Mucosa of descending colon (tissue), 3 donors: ENCODE data around the gene CCDC50. TPM values are rescaled to one million over a fixed set of nuclear protein-coding genes. Genes with fewer than 3 reads are reported as not detected.

ENCODE experiments used
- ATAC-seq: fragments of 200-7000 bp; cut with Tn5 transposase; one replicate; pipeline ENCODE4 v1.9.1; 2020; ENCODE audit warnings: mild to moderate bottlenecking, moderate library complexity
- DNase-seq, 3 donors: peaks; one replicate each; pipeline ENCODE4 v3.0.0-alpha.2; 2020
- H3K36me3 ChIP-seq: fragments of 200-600 bp; one replicate; pipeline ENCODE4 v1.8.0; 2021; ENCODE audit warnings: low read depth, mild to moderate bottlenecking
- H3K4me1 ChIP-seq: fragments of 200-600 bp; one replicate; pipeline ENCODE4 v1.8.0; 2021; ENCODE audit warnings: low read depth, mild to moderate bottlenecking
- H3K4me3 ChIP-seq: fragments of 200-600 bp; one replicate; pipeline ENCODE4 v1.8.0; 2021; ENCODE audit warnings: mild to moderate bottlenecking
- H3K9me3 ChIP-seq: fragments of 200-600 bp; one replicate; pipeline ENCODE4 v1.8.0; 2021; ENCODE audit warnings: mild to moderate bottlenecking
- intact Hi-C, 2 donors: fragments of 100-400 bp; cut with DNase I in 1 of 2; cut with micrococcal nuclease in 1 of 2; formaldehyde crosslinking; loops; one replicate each; pipeline versions ENCODE4 v1.11.0 to v1.11.1; 2022; cut with DNase I, micrococcal nuclease
- total RNA-seq, 3 donors: library from RNA; stranded (reverse); fragmentation: NEBNext Ultra II Directional in 2 of 3; extraction: Animal tissue kit (Norgen Biotek cat#: 25700) in 2 of 3; gene quantifications; one replicate each; pipeline versions ENCODE4 v1.2.1 to v1.2.4, GENCODE V29; 2021 to 2023
- TF ChIP-seq, protein P1 (sequence below): fragments of 200-600 bp; IDR thresholded peaks from one replicate; pipeline ENCODE4 v1.8.0; 2022; ENCODE audit warnings: antibody characterized with exemption, mild to moderate bottlenecking
- donor health status: DM: no; HTN: no; CAD: no; lungs with moderate emphysema.
- donor health status: DM: no; HTN: no; CAD: no.
- donor health status: DM: no; HTN: yes; CAD: no.

CCDC50 gene
- total RNA-seq, 3 donors from 2014 or later: 41.8 to 89.8 (median 60.2) TPM

DNA sequence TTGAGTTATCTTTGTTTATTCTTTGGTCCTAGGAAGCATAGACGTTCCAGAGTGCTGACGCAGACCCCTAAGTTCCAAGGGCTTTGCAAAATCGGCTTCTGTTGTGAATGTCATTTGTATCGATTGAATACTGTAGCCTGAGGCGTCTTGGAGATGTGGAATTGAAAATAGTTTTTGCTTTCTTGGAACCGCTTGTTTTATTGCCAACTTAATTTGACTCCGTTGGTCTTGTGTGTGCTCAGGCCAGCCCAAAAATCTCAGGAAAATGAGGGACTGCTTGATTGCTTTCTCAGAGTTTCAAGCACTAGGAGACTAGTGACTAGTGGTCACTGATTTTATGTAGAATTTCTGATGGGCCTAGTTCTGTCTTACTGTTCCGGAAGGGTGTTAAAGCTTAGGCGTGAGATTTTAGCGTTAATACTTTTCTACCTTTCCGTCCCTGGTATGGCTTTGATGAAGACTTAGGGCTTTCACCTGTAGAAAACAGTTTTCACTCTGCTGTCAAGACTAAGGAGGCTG, 1.4 kb downstream of the CCDC50 start:
- DNase-seq (no peak), ATAC-seq (no peak)
- Histone ChIP-seq H3K4me1 (peaks cover 13% of the 10 kb centered on the region), H3K4me3 (no peak overlapping the region), H3K36me3 (no peaks in the 10 kb centered on the region), H3K9me3 (no peaks in the 10 kb centered on the region)
- intact Hi-C loops: no loop called here
- TF ChIP-seq, protein P1, sequence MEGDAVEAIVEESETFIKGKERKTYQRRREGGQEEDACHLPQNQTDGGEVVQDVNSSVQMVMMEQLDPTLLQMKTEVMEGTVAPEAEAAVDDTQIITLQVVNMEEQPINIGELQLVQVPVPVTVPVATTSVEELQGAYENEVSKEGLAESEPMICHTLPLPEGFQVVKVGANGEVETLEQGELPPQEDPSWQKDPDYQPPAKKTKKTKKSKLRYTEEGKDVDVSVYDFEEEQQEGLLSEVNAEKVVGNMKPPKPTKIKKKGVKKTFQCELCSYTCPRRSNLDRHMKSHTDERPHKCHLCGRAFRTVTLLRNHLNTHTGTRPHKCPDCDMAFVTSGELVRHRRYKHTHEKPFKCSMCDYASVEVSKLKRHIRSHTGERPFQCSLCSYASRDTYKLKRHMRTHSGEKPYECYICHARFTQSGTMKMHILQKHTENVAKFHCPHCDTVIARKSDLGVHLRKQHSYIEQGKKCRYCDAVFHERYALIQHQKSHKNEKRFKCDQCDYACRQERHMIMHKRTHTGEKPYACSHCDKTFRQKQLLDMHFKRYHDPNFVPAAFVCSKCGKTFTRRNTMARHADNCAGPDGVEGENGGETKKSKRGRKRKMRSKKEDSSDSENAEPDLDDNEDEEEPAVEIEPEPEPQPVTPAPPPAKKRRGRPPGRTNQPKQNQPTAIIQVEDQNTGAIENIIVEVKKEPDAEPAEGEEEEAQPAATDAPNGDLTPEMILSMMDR: no peak

DNA sequence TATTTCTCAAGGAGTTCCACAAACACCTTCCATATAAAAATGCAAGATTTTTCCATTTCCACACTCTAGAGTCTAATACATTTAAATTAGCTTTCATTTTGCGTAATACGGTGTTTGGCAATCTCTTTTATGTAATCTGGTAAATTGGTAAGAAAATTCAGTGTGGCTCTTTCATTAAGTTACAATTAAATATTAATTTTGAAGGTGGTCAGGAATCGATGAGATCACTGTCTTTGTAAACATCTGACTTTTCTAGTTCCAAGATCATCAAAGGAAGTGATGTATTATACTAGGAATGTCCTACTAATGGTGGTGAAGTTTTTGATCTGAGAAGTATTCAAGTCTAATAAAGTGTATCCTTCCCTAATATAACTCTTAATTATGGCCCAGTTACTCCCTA, 2.2 kb downstream of the CCDC50 start:
- no peak for DNase-seq
- no peak for ATAC-seq
- H3K36me3 ChIP-seq: no peaks in the 10 kb centered on the region
- no peak overlapping the region for H3K4me3 ChIP-seq
- H3K4me1 ChIP-seq: peaks cover 13% of the 10 kb centered on the region
- TF ChIP-seq, protein P1: no peak
- intact Hi-C loops: no loop called here
- H3K9me3 ChIP-seq: no peaks in the 10 kb centered on the region

DNA sequence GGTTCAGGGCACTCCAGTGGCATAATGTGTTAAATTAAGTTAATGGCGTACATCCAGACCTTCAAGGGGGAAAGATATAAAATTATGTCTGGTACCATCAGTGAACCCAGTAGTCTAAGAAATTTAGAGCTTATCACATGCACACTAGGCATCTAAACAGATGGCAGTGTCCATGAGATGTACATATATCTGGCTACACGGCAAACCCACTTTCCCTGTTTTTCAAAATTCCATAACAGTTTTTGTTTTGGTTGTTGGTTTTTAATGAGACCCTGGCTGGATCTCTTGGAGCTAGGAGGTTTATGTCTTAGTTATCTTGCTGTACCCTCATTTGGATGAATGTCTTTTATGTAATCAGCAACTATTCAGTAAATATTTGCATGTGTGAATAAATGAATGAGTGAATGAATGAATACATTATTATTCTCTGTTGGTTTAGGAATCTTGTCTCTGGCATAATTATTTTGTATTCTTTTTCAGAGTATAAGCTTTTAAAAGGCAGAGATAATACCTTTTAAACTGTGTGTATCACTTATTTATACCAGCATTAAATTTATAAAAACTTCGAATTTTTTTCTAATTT, 4.2 kb downstream of the CCDC50 start:
- ATAC-seq (no peak), DNase-seq (no peak)
- Histone ChIP-seq H3K36me3 (no peaks in the 10 kb centered on the region), H3K4me3 (no peak overlapping the region), H3K4me1 (peaks cover 13% of the 10 kb centered on the region), H3K9me3 (no peaks in the 10 kb centered on the region)
- TF ChIP-seq, protein P1: no peak
- intact Hi-C loops: no loop called here

DNA sequence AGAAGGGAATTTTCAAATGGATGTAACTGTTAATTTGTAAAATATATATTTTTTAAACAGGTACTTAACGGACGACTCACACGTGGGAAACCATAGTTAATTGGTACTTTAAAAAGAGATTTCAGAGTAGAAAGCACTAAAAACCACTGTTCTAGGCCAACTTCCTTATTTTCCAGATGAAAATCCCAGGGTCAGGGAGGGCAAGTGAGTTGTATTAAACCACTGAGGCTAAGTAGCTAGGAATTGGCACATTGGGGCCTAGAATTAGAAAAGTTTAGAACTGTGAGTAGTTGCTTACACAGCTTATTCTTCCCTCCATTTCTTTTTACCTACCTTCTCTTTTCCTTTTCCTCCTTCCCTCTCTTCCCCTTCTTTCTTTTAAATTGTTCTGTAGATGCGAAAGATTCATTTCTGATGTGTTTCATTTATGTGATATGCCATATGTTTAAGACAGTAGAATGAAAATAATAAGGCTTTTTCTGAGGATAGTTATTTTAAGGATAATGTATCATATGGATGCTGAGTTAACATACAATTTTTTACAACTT, 5.2 kb downstream of the CCDC50 start:
- peaks cover 13% of the 10 kb centered on the region for H3K4me1 ChIP-seq
- DNase-seq (no peak), ATAC-seq (no peak)
- H3K4me3 ChIP-seq: no peak overlapping the region
- TF ChIP-seq, protein P1: no peak
- intact Hi-C loops: no loop called here
- no peaks in the 10 kb centered on the region for H3K9me3 ChIP-seq
- H3K36me3 ChIP-seq: no peaks in the 10 kb centered on the region

DNA sequence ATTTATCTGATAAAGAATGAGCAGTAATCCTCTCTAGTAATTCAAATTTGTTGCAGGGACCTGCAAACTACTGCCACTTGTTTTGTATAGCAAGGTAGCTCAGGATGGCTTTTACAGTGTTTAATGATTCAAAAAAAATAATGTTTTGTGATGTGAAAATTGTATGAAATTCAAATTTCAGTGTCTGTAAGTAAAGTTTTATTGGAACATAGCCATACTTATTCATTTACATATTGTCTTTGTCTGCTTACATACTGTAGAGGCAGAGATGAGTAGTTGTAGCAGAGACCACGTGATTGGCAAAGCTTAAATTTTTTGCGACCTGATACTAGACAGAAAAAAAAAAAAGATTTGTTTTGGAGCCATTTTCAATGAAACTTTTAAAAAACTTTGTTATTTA, 7.6 kb downstream of the CCDC50 start:
- intact Hi-C loops: no loop called here
- H3K9me3 ChIP-seq: no peaks in the 10 kb centered on the region
- DNase-seq: no peak
- no peak overlapping the region for H3K4me3 ChIP-seq
- peaks cover 8% of the 10 kb centered on the region for H3K4me1 ChIP-seq
- no peak for ATAC-seq
- TF ChIP-seq, protein P1: no peak
- H3K36me3 ChIP-seq: no peaks in the 10 kb centered on the region
